Measurements from ENCODE around the gene MKRN2. TPM values are rescaled to one million over a fixed set of nuclear protein-coding genes. Genes with fewer than 3 reads are reported as not detected.

MKRN2 gene
- total RNA-seq, 5 donors from 2014 or later (not counting 1 experiment from before 2014, with no cell fraction given), result 22.2 to 31.7 (median 27.5) TPM

DNA sequence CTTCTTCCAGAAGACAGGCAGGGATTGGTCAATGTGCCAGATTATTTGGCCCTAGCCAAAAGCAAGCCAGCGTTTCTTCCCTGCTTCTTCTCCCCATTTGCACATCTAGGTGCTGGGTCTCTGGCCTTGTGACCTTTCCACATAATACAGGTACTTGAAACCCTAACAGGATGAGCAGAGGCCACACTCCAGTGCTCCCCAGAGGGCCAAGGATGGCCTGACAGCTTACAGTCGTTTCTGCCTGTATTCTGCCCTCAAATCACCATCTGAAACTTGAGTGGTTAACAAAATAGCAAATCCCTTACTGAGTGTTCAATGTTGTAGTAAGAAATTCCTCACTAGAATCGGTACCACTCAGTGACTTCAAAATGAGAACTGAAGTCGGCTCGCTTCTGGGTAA is 29.1 kb downstream of the MKRN2 start:
- peaks cover 55% of the 10 kb centered on the region for H3K36me3 Mint-ChIP-seq
- ChIA-PET CTCF (no interaction called here), POLR2A (no interaction called here)
- WGBS (ENCODE audit: insufficient coverage), result 94% methylated on average over 1 of the region's 5 CpGs
- Histone ChIP-seq H3K27ac (ENCODE audit: low read length) (no peak overlapping the region), H3K4me3 (ENCODE audit: control insufficient read depth in 1 of 2, extremely low read depth in 1 of 2, low read length in 1 of 2) (no peak overlapping the region), H3K27me3 (replicated peaks in 1 of 2; ENCODE audit: control insufficient read depth in 2 of 2, extremely low read depth in 1 of 2, insufficient read depth in 2 of 2, low read length in 1 of 2) (no peaks in the 10 kb centered on the region), H3K36me3 (ENCODE audit: control insufficient read depth in 2 of 2, extremely low read depth in 1 of 2, insufficient read depth in 1 of 2, low read length in 1 of 2) (peaks cover 35 to 87% of the 10 kb centered on the region in 2 donors), H3K9me3 (no peaks in the 10 kb centered on the region), H3K4me1 (ENCODE audit: control insufficient read depth in 1 of 2, extremely low read depth in 1 of 2, insufficient read depth in 2 of 2, low read length in 2 of 2) (no peaks in the 10 kb centered on the region)
- H3K4me3 Mint-ChIP-seq, result no peak overlapping the region
- H3K9me3 Mint-ChIP-seq, result no peaks in the 10 kb centered on the region
- peaks cover 0 to 6% (median 0%) of the 10 kb centered on the region in 3 donors for H3K4me1 Mint-ChIP-seq
- no peak overlapping the region for H3K27ac Mint-ChIP-seq
- no peak for DNase-seq
- no peak for ATAC-seq (replicated peaks in 1 of 4)
- H3K27me3 Mint-ChIP-seq, result no peaks in the 10 kb centered on the region

DNA sequence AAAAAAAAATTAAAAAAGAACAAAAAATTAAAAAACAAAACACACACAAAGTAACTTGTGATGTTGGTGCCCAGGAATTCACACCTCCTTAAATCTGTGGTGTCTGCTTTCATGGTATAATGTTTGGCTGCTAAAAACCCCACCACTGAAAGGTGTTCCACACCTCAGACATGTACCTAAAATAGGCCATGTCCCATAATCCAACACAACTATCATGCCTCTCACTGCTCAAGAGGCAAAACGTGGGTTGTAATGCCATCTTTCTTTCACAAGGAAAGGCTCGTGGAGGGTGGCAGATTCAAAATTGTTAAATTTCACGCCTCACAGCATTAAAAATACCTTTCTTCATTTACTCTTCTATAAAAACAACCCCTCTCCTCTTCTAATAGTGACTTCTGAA is 29.5 kb downstream of the MKRN2 start:
- H3K27me3 Mint-ChIP-seq, result no peaks in the 10 kb centered on the region
- no peaks in the 10 kb centered on the region for H3K9me3 Mint-ChIP-seq
- Histone ChIP-seq H3K4me1 (ENCODE audit: control insufficient read depth in 1 of 2, extremely low read depth in 1 of 2, insufficient read depth in 2 of 2, low read length in 2 of 2) (no peaks in the 10 kb centered on the region), H3K9me3 (no peaks in the 10 kb centered on the region), H3K36me3 (ENCODE audit: control insufficient read depth in 2 of 2, extremely low read depth in 1 of 2, insufficient read depth in 1 of 2, low read length in 1 of 2) (peaks cover 34 to 86% of the 10 kb centered on the region in 2 donors), H3K27ac (ENCODE audit: low read length) (no peak overlapping the region), H3K4me3 (ENCODE audit: control insufficient read depth in 1 of 2, extremely low read depth in 1 of 2, low read length in 1 of 2) (no peak overlapping the region), H3K27me3 (replicated peaks in 1 of 2; ENCODE audit: control insufficient read depth in 2 of 2, extremely low read depth in 1 of 2, insufficient read depth in 2 of 2, low read length in 1 of 2) (no peaks in the 10 kb centered on the region)
- ChIA-PET POLR2A (no interaction called here), CTCF (no interaction called here)
- 70% methylated on average over 2 of the region's 3 CpGs for WGBS (ENCODE audit: insufficient coverage)
- peaks cover 0 to 6% (median 0%) of the 10 kb centered on the region in 3 donors for H3K4me1 Mint-ChIP-seq
- peaks cover 56% of the 10 kb centered on the region for H3K36me3 Mint-ChIP-seq
- no peak for ATAC-seq (replicated peaks in 1 of 4)
- no peak overlapping the region for H3K4me3 Mint-ChIP-seq
- no peak overlapping the region for H3K27ac Mint-ChIP-seq
- no peak for DNase-seq

DNA sequence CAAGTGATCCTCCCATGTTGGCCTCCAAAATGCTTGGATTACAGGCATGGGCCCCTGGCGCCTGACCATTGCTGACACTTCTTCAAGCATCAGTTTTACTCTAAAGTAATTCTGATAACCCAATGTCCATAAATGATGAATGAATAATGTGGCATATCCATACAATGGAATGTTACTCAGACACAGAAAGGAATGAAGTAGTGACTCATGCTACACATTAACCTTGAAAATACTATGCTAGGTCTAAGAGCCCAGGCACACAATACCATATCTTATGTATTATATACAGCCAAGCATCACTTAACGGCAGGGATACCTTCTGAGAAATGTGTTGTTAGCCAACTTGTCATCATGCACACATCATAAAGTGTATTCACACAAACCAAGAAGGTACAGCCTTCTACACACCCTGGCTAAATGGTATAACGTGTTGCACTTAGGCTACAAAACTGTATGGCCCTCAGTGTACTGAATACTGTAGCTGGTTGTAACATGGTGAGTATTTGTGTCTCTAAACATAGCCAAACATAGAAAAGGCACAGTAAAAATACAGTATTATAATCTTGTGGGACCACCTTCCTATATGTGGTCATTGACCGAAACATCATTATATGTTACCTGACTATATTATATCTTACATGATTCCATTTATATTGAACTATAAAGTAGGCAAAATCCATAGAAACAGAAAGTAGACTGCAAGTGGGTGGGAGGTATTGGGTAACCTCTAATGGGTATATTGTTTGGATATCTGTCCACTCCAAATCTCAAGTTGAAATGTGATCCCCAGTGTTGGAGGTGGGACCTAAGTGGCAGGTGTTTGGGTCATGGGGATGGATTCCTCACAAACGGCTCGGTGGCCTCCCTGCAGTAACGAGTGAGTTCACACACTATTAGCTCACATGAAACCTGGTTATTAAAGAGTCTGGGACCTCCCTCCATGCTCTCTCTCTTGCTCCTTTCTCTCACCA is 31.4 kb downstream of the MKRN2 start:
- no peaks in the 10 kb centered on the region for H3K4me1 ChIP-seq (ENCODE audit: control insufficient read depth in 1 of 2, extremely low read depth in 1 of 2, insufficient read depth in 2 of 2, low read length in 2 of 2)
- Mint-ChIP-seq H3K27me3 (no peaks in the 10 kb centered on the region), H3K36me3 (peaks cover 58% of the 10 kb centered on the region), H3K9me3 (no peaks in the 10 kb centered on the region), H3K27ac (peak overlapping the region in 1 of 2 donors; percentile 18), H3K4me3 (no peak overlapping the region), H3K4me1 (peaks cover 0 to 6% (median 0%) of the 10 kb centered on the region in 3 donors)
- WGBS (ENCODE audit: insufficient coverage), result no CpG with 5 or more reads among the region's 7 CpGs
- H3K4me3 ChIP-seq (ENCODE audit: control insufficient read depth in 1 of 2, extremely low read depth in 1 of 2, low read length in 1 of 2), result no peak overlapping the region
- ChIA-PET CTCF (interaction anchor here in 1 of 2 donors (0.6 kb wide), 1 partner anchor 965 kb away, joined by 4 read pairs; no protein-coding TSS in a partner anchor), POLR2A (interaction anchor here in 1 of 2 donors (0.6 kb wide), 1 partner anchor 10 kb away, joined by 5 read pairs; no protein-coding TSS in a partner anchor)
- H3K27ac ChIP-seq (ENCODE audit: low read length), result no peak overlapping the region
- H3K9me3 ChIP-seq, result no peaks in the 10 kb centered on the region
- no peak for ATAC-seq (replicated peaks in 1 of 4)
- H3K27me3 ChIP-seq (replicated peaks in 1 of 2; ENCODE audit: control insufficient read depth in 2 of 2, extremely low read depth in 1 of 2, insufficient read depth in 2 of 2, low read length in 1 of 2), result no peaks in the 10 kb centered on the region
- DNase-seq, result no peak
- peaks cover 20 to 84% of the 10 kb centered on the region in 2 donors for H3K36me3 ChIP-seq (ENCODE audit: control insufficient read depth in 2 of 2, extremely low read depth in 1 of 2, insufficient read depth in 1 of 2, low read length in 1 of 2)

DNA sequence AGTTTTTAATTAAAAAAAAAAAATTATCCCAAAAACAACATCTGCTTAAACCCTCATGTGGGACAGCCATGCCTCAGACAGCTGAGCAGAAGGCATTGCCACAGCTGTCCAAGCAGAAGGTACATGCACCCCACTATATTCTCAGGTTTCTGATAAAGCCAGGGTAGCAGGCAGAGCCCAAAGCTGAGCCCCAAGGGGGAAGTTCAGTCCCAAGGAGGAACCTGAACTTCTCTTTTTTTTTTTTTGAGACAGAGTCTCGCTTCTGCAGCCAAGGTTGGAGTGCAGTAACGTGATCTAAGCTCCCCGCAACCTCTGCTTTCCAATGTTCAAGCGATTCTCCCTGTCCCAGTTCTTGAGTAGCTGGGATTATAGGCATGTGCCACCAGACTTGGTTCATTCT is 33.2 kb downstream of the MKRN2 start:
- no peaks in the 10 kb centered on the region for H3K27me3 Mint-ChIP-seq

DNA sequence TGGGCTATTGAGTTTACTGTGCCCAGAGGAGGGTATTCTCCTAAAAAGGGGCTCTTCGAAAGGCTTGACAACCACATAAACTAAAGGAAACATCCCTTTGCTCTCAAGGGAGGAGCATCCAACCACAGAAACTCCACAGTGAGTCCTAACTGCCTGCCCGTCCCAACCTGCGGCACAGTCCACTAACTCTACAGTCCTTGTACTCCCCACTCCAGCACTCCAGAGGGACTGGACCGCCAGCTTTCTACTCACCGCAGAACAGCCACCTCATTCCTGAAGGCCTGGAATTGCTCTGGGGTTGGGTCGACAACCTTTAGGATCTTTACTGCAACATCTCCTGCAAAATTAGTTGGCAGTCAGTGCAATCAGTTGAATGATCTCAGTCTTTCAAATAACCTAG is 34.6 kb downstream of the MKRN2 start:
- no peak overlapping the region for H3K27ac ChIP-seq (ENCODE audit: low read length)
- ChIA-PET CTCF (interaction anchor here in 1 of 2 donors (0.6 kb wide), 1 partner anchor 435 kb away, joined by 3 read pairs; no protein-coding TSS in a partner anchor), POLR2A (no interaction called here)
- H3K36me3 Mint-ChIP-seq, result peaks cover 57% of the 10 kb centered on the region
- H3K27me3 ChIP-seq (replicated peaks in 1 of 2; ENCODE audit: control insufficient read depth in 2 of 2, extremely low read depth in 1 of 2, insufficient read depth in 2 of 2, low read length in 1 of 2), result no peaks in the 10 kb centered on the region
- H3K4me3 Mint-ChIP-seq, result no peak overlapping the region
- no peaks in the 10 kb centered on the region for H3K4me1 ChIP-seq (ENCODE audit: control insufficient read depth in 1 of 2, extremely low read depth in 1 of 2, insufficient read depth in 2 of 2, low read length in 2 of 2)
- no peaks in the 10 kb centered on the region for H3K27me3 Mint-ChIP-seq
- no peak for ATAC-seq (replicated peaks in 1 of 4)
- peak overlapping the region in 1 of 2 donors; percentile 1 for H3K27ac Mint-ChIP-seq
- 100% methylated on average over 3 of the region's 6 CpGs for WGBS (ENCODE audit: insufficient coverage)
- no peak overlapping the region for H3K4me3 ChIP-seq (ENCODE audit: control insufficient read depth in 1 of 2, extremely low read depth in 1 of 2, low read length in 1 of 2)
- no peaks in the 10 kb centered on the region for H3K9me3 Mint-ChIP-seq
- DNase-seq, result no peak
- peaks cover 10 to 80% of the 10 kb centered on the region in 2 donors for H3K36me3 ChIP-seq (ENCODE audit: control insufficient read depth in 2 of 2, extremely low read depth in 1 of 2, insufficient read depth in 1 of 2, low read length in 1 of 2)
- no peaks in the 10 kb centered on the region for H3K9me3 ChIP-seq
- H3K4me1 Mint-ChIP-seq, result no peaks in the 10 kb centered on the region

More for the DNA sequence above, 33.2 kb downstream of the MKRN2 start:
- ChIA-PET CTCF (interaction anchor here in 1 of 2 donors (0.6 kb wide), 1 partner anchor 1392 kb away, joined by 4 read pairs; no protein-coding TSS in a partner anchor), POLR2A (interaction anchor here (0.6 to 0.7 kb wide), 3 partner anchors 17 to 1229 kb away, joined by 3 to 4 read pairs (median 3); no protein-coding TSS in a partner anchor)
- Mint-ChIP-seq H3K9me3 (no peaks in the 10 kb centered on the region), H3K4me3 (no peak overlapping the region), H3K36me3 (peaks cover 59% of the 10 kb centered on the region), H3K4me1 (no peaks in the 10 kb centered on the region), H3K27ac (no peak overlapping the region)
- no peak overlapping the region for H3K4me3 ChIP-seq (ENCODE audit: control insufficient read depth in 1 of 2, extremely low read depth in 1 of 2, low read length in 1 of 2)
- no peaks in the 10 kb centered on the region for H3K4me1 ChIP-seq (ENCODE audit: control insufficient read depth in 1 of 2, extremely low read depth in 1 of 2, insufficient read depth in 2 of 2, low read length in 2 of 2)
- ATAC-seq (replicated peaks in 1 of 4) (no peak), DNase-seq (no peak)
- H3K27me3 ChIP-seq (replicated peaks in 1 of 2; ENCODE audit: control insufficient read depth in 2 of 2, extremely low read depth in 1 of 2, insufficient read depth in 2 of 2, low read length in 1 of 2), result no peaks in the 10 kb centered on the region
- no peaks in the 10 kb centered on the region for H3K9me3 ChIP-seq
- H3K36me3 ChIP-seq (ENCODE audit: control insufficient read depth in 2 of 2, extremely low read depth in 1 of 2, insufficient read depth in 1 of 2, low read length in 1 of 2), result peaks cover 6 to 84% of the 10 kb centered on the region in 2 donors
- no peak overlapping the region for H3K27ac ChIP-seq (ENCODE audit: low read length)
- 100% methylated on average over 3 of the region's 4 CpGs for WGBS (ENCODE audit: insufficient coverage)

DNA sequence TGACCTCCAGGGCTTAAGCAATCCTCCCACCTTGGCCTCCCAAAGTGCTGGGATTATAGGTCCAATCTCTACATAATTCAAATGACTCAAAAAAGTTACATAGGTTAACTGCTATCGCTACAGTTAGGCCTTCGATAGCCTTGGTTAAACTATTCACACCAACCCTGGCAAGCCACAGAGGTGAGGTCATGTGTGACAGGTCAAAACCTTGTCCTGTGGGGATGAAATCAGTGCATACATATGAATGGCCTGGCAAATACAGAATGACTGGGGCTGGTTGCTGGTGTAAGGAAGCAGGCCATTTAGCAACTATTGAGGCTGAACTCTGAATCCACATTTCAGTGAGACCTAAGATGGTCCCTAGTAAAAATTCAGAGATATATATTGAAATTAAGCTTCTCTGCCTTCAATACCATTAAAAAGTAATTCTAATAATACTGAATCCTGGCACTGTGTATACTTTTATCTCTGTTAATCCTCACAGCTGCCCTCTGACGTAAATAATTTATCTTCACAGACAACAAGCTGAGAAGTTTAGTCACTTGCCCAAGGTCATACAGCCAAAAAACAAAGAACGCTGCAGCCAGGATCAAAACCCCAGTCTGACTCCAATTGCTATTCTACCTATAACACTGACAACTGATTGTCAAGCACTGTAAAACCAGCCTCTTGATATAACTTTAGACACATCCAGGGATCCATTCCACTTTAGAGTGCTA is 35.3 kb downstream of the MKRN2 start:
- H3K36me3 Mint-ChIP-seq, result peaks cover 56% of the 10 kb centered on the region
- no peaks in the 10 kb centered on the region for H3K9me3 Mint-ChIP-seq
- H3K27ac Mint-ChIP-seq, result peak overlapping the region in 1 of 2 donors; percentile 1
- no peaks in the 10 kb centered on the region for H3K4me1 ChIP-seq (ENCODE audit: control insufficient read depth in 1 of 2, extremely low read depth in 1 of 2, insufficient read depth in 2 of 2, low read length in 2 of 2)
- no peaks in the 10 kb centered on the region for H3K27me3 Mint-ChIP-seq
- 100% methylated on average over 2 of the region's 4 CpGs for WGBS (ENCODE audit: insufficient coverage)
- H3K4me3 ChIP-seq (ENCODE audit: control insufficient read depth in 1 of 2, extremely low read depth in 1 of 2, low read length in 1 of 2), result no peak overlapping the region
- no peaks in the 10 kb centered on the region for H3K4me1 Mint-ChIP-seq
- CTCF ChIA-PET, result no interaction called here
- no peak overlapping the region for H3K27ac ChIP-seq (ENCODE audit: low read length)
- ATAC-seq (replicated peaks in 1 of 4) (no peak), DNase-seq (no peak)
- H3K4me3 Mint-ChIP-seq, result no peak overlapping the region
- POLR2A ChIA-PET, result no interaction called here
- H3K27me3 ChIP-seq (replicated peaks in 1 of 2; ENCODE audit: control insufficient read depth in 2 of 2, extremely low read depth in 1 of 2, insufficient read depth in 2 of 2, low read length in 1 of 2), result no peaks in the 10 kb centered on the region
- no peaks in the 10 kb centered on the region for H3K9me3 ChIP-seq
- peaks cover 8 to 82% of the 10 kb centered on the region in 2 donors for H3K36me3 ChIP-seq (ENCODE audit: control insufficient read depth in 2 of 2, extremely low read depth in 1 of 2, insufficient read depth in 1 of 2, low read length in 1 of 2)
